ENCODE measurements around the gene TMEM123.

GRCh38 chr11:102420547-102420946, 32.0 kb downstream of the TMEM123 start:
- TF ChIP-seq CREB5 (CRISPR knock-in tag; IDR thresholded peaks at IDR 0.05; ENCODE audit: low read depth) (no peak), ZC3H10 (CRISPR knock-in tag; IDR thresholded peaks at IDR 0.05) (no peak), CSDC2 (CRISPR knock-in tag; IDR thresholded peaks at IDR 0.05) (no peak), OSR1 (CRISPR knock-in tag; IDR thresholded peaks at IDR 0.05) (no peak), BACH2 (CRISPR knock-in tag; IDR thresholded peaks at IDR 0.05; ENCODE audit: borderline replicate concordance) (no peak), RARB (CRISPR knock-in tag; IDR thresholded peaks at IDR 0.05) (no peak)
- TF ChIP-seq, protein P1, sequence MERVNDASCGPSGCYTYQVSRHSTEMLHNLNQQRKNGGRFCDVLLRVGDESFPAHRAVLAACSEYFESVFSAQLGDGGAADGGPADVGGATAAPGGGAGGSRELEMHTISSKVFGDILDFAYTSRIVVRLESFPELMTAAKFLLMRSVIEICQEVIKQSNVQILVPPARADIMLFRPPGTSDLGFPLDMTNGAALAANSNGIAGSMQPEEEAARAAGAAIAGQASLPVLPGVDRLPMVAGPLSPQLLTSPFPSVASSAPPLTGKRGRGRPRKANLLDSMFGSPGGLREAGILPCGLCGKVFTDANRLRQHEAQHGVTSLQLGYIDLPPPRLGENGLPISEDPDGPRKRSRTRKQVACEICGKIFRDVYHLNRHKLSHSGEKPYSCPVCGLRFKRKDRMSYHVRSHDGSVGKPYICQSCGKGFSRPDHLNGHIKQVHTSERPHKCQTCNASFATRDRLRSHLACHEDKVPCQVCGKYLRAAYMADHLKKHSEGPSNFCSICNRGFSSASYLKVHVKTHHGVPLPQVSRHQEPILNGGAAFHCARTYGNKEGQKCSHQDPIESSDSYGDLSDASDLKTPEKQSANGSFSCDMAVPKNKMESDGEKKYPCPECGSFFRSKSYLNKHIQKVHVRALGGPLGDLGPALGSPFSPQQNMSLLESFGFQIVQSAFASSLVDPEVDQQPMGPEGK (CRISPR knock-in tag; IDR thresholded peaks at IDR 0.05; ENCODE audit: borderline replicate concordance) = no peak
